Muscle layer of colon (tissue), 2 donors: ENCODE data around the gene NTRK3.

Experiments used
- H3K27ac ChIP-seq: one replicate; pipeline ENCODE4 v1.7.0; 2013; ENCODE audit warnings: low read depth, mild to moderate bottlenecking, low read length, moderate library complexity
- H3K27me3 ChIP-seq, 2 donors: one replicate each; pipeline ENCODE4 v1.7.0; 2013; ENCODE audit warnings: low read length in 2 of 2, mild to moderate bottlenecking in 2 of 2; ENCODE audit not compliant: insufficient read depth in 2 of 2, control insufficient read depth in 1 of 2
- H3K36me3 ChIP-seq: one replicate; pipeline ENCODE4 v1.7.0; 2013; ENCODE audit warnings: mild to moderate bottlenecking, low read length; ENCODE audit not compliant: insufficient read depth
- H3K4me1 ChIP-seq: one replicate; pipeline ENCODE4 v1.7.0; 2013; ENCODE audit warnings: mild to moderate bottlenecking, low read length; ENCODE audit not compliant: insufficient read depth
- H3K4me3 ChIP-seq, 2 donors: one replicate each; pipeline ENCODE4 v1.7.0; 2013; ENCODE audit warnings: low read length in 2 of 2, low read depth in 1 of 2, mild to moderate bottlenecking in 1 of 2, moderate library complexity in 1 of 2
- H3K9ac ChIP-seq: one replicate; pipeline ENCODE4 v1.7.0; 2013; ENCODE audit warnings: low read length
- H3K9me3 ChIP-seq: one replicate; pipeline ENCODE4 v1.7.0; 2013; ENCODE audit warnings: mild to moderate bottlenecking, low read length
- donor health status: abdominal sarcoma.
- donor health status: Adenocarcinoma of cecum.

Gene NTRK3

GRCh38 chr15:87829332-87830050, 427.0 kb downstream of the NTRK3 start:
- no peaks in the 10 kb centered on the region for H3K36me3 ChIP-seq
- no peak overlapping the region for H3K4me3 ChIP-seq

GRCh38 chr15:87828608-87829007, 427.9 kb downstream of the NTRK3 start:
- H3K27me3 ChIP-seq, result no peaks in the 10 kb centered on the region
- H3K4me3 ChIP-seq, result no peak overlapping the region
- H3K4me1 ChIP-seq, result no peaks in the 10 kb centered on the region
- no peak overlapping the region for H3K27ac ChIP-seq
- no peaks in the 10 kb centered on the region for H3K9me3 ChIP-seq
- H3K9ac ChIP-seq, result no peak overlapping the region
- no peaks in the 10 kb centered on the region for H3K36me3 ChIP-seq

More at GRCh38 chr15:87829332-87830050, 427.0 kb downstream of the NTRK3 start:
- Histone ChIP-seq H3K27ac (no peak overlapping the region), H3K4me1 (no peaks in the 10 kb centered on the region), H3K27me3 (no peaks in the 10 kb centered on the region), H3K9ac (no peak overlapping the region), H3K9me3 (no peaks in the 10 kb centered on the region)

GRCh38 chr15:87827131-87827530, 429.4 kb downstream of the NTRK3 start:
- H3K27ac ChIP-seq, result no peak overlapping the region
- no peaks in the 10 kb centered on the region for H3K9me3 ChIP-seq
- H3K9ac ChIP-seq, result no peak overlapping the region
- no peaks in the 10 kb centered on the region for H3K27me3 ChIP-seq
- H3K4me1 ChIP-seq, result no peaks in the 10 kb centered on the region
- H3K4me3 ChIP-seq, result no peak overlapping the region
- H3K36me3 ChIP-seq, result no peaks in the 10 kb centered on the region

GRCh38 chr15:87826119-87826747, 430.3 kb downstream of the NTRK3 start:
- Histone ChIP-seq H3K36me3 (no peaks in the 10 kb centered on the region), H3K27me3 (no peaks in the 10 kb centered on the region), H3K9ac (no peak overlapping the region), H3K4me1 (no peaks in the 10 kb centered on the region), H3K4me3 (no peak overlapping the region), H3K9me3 (no peaks in the 10 kb centered on the region), H3K27ac (no peak overlapping the region)

- no peak overlapping the region for H3K9ac ChIP-seq
Observed at GRCh38 chr15:87818756-87819155, 437.8 kb downstream of the NTRK3 start.

GRCh38 chr15:87817553-87817952, 439.0 kb downstream of the NTRK3 start:
- no peak overlapping the region for H3K4me3 ChIP-seq
- no peaks in the 10 kb centered on the region for H3K36me3 ChIP-seq
- H3K27me3 ChIP-seq, result no peaks in the 10 kb centered on the region
- no peaks in the 10 kb centered on the region for H3K9me3 ChIP-seq
- H3K4me1 ChIP-seq, result no peaks in the 10 kb centered on the region
- no peak overlapping the region for H3K9ac ChIP-seq
- no peak overlapping the region for H3K27ac ChIP-seq

More at GRCh38 chr15:87818756-87819155, 437.8 kb downstream of the NTRK3 start:
- Histone ChIP-seq H3K27ac (no peak overlapping the region), H3K36me3 (no peaks in the 10 kb centered on the region), H3K4me3 (no peak overlapping the region), H3K27me3 (no peaks in the 10 kb centered on the region), H3K4me1 (no peaks in the 10 kb centered on the region), H3K9me3 (no peaks in the 10 kb centered on the region)

- no peaks in the 10 kb centered on the region for H3K9me3 ChIP-seq
- H3K36me3 ChIP-seq, result no peaks in the 10 kb centered on the region
- H3K9ac ChIP-seq, result no peak overlapping the region
- no peak overlapping the region for H3K4me3 ChIP-seq
- no peaks in the 10 kb centered on the region for H3K27me3 ChIP-seq
- no peaks in the 10 kb centered on the region for H3K4me1 ChIP-seq
- H3K27ac ChIP-seq, result no peak overlapping the region
Observed at GRCh38 chr15:87816811-87817210, 439.7 kb downstream of the NTRK3 start.

- Histone ChIP-seq H3K4me3 (no peak overlapping the region), H3K9me3 (no peaks in the 10 kb centered on the region), H3K27ac (no peak overlapping the region), H3K4me1 (no peaks in the 10 kb centered on the region), H3K27me3 (no peaks in the 10 kb centered on the region), H3K9ac (no peak overlapping the region), H3K36me3 (no peaks in the 10 kb centered on the region)
Observed at GRCh38 chr15:87816016-87816415, 440.5 kb downstream of the NTRK3 start.
